ENCODE results near the gene LIF. TPM values are rescaled to one million over a fixed set of nuclear protein-coding genes. Genes with fewer than 3 reads are reported as not detected.

The LIF gene
- total RNA-seq, 2 experiments from 2014 or later: 0.17 to 0.30 TPM

GRCh38 chr22:30250039-30250565 is 3.5 kb upstream of the LIF start:
- Histone ChIP-seq H3K9me3 (ENCODE audit: control insufficient read depth in 1 of 2, insufficient read depth in 1 of 2, low read length in 2 of 2) (no peaks in the 10 kb centered on the region), H3K27ac (ENCODE audit: low read depth in 1 of 2, low read length in 2 of 2) (no peak overlapping the region), H3K4me3 (ENCODE audit: low read length) (no peak overlapping the region), H3K36me3 (ENCODE audit: insufficient read depth, low read length) (no peaks in the 10 kb centered on the region), H3K27me3 (ENCODE audit: control insufficient read depth in 1 of 2, insufficient read depth in 2 of 2, low read length in 2 of 2) (peaks cover 0 to 6% of the 10 kb centered on the region in 2 experiments), H3K4me1 (ENCODE audit: insufficient read depth, low read length) (peaks cover 39% of the 10 kb centered on the region)
- no peak for ATAC-seq (ENCODE audit: poor library complexity)
- intact Hi-C loops (cut with DNase I, micrococcal nuclease): no loop called here
- no peaks in the 10 kb centered on the region for H3K36me3 Mint-ChIP-seq (ENCODE audit: low read depth)
- DNase-seq: no peak
- no peak overlapping the region for H3K27ac Mint-ChIP-seq
- CTCF ChIA-PET: no interaction called here
- TF ChIP-seq CTCF (IDR thresholded peaks at IDR 0.05): no peak
- H3K4me3 Mint-ChIP-seq: no peak overlapping the region
- peaks cover 22% of the 10 kb centered on the region for H3K27me3 Mint-ChIP-seq
- H3K4me1 Mint-ChIP-seq (ENCODE audit: low read depth): peaks cover 30% of the 10 kb centered on the region
- no peaks in the 10 kb centered on the region for H3K9me3 Mint-ChIP-seq
- POLR2A ChIA-PET: no interaction called here

- intact Hi-C loops (cut with DNase I, micrococcal nuclease): no loop called here
- peaks cover 35% of the 10 kb centered on the region for H3K4me1 Mint-ChIP-seq (ENCODE audit: low read depth)
- no peak overlapping the region for H3K27ac Mint-ChIP-seq
Measured at GRCh38 chr22:30249049-30250038, 2.8 kb upstream of the LIF start.

GRCh38 chr22:30248484-30248883 is 1.9 kb upstream of the LIF start:
- POLR2A ChIA-PET: no interaction called here
- Mint-ChIP-seq H3K36me3 (ENCODE audit: low read depth) (no peaks in the 10 kb centered on the region), H3K27ac (no peak overlapping the region), H3K4me1 (ENCODE audit: low read depth) (peaks cover 42% of the 10 kb centered on the region), H3K27me3 (peaks cover 22% of the 10 kb centered on the region), H3K4me3 (peak overlapping the region; percentile 47), H3K9me3 (no peaks in the 10 kb centered on the region)
- H3K4me1 ChIP-seq (ENCODE audit: insufficient read depth, low read length): peaks cover 55% of the 10 kb centered on the region
- intact Hi-C loops (cut with DNase I, micrococcal nuclease): no loop called here
- CTCF ChIA-PET: no interaction called here
- TF ChIP-seq CTCF (IDR thresholded peaks at IDR 0.05): no peak
- no peaks in the 10 kb centered on the region for H3K9me3 ChIP-seq (ENCODE audit: control insufficient read depth in 1 of 2, insufficient read depth in 1 of 2, low read length in 2 of 2)
- no peak for DNase-seq
- H3K36me3 ChIP-seq (ENCODE audit: insufficient read depth, low read length): no peaks in the 10 kb centered on the region
- no peak overlapping the region for H3K27ac ChIP-seq (ENCODE audit: low read depth in 1 of 2, low read length in 2 of 2)
- no peak overlapping the region for H3K4me3 ChIP-seq (ENCODE audit: low read length)
- H3K27me3 ChIP-seq (ENCODE audit: control insufficient read depth in 1 of 2, insufficient read depth in 2 of 2, low read length in 2 of 2): peaks cover 0 to 6% of the 10 kb centered on the region in 2 experiments
- ATAC-seq (ENCODE audit: poor library complexity): no peak

More at GRCh38 chr22:30249049-30250038, 2.8 kb upstream of the LIF start:
- Histone ChIP-seq H3K4me1 (ENCODE audit: insufficient read depth, low read length) (peaks cover 47% of the 10 kb centered on the region), H3K36me3 (ENCODE audit: insufficient read depth, low read length) (no peaks in the 10 kb centered on the region), H3K9me3 (ENCODE audit: control insufficient read depth in 1 of 2, insufficient read depth in 1 of 2, low read length in 2 of 2) (no peaks in the 10 kb centered on the region), H3K4me3 (ENCODE audit: low read length) (no peak overlapping the region), H3K27ac (ENCODE audit: low read depth in 1 of 2, low read length in 2 of 2) (no peak overlapping the region), H3K27me3 (ENCODE audit: control insufficient read depth in 1 of 2, insufficient read depth in 2 of 2, low read length in 2 of 2) (peaks cover 0 to 6% of the 10 kb centered on the region in 2 experiments)
- CTCF ChIA-PET: no interaction called here
- Mint-ChIP-seq H3K36me3 (ENCODE audit: low read depth) (no peaks in the 10 kb centered on the region), H3K4me3 (no peak overlapping the region), H3K27me3 (peaks cover 22% of the 10 kb centered on the region), H3K9me3 (no peaks in the 10 kb centered on the region)
- DNase-seq (no peak), ATAC-seq (ENCODE audit: poor library complexity) (no peak)
- TF ChIP-seq CTCF (IDR thresholded peaks at IDR 0.05): no peak
- POLR2A ChIA-PET: no interaction called here

All from CD4-positive, alpha-beta T cell (primary cell).